Endodermal cell (in vitro differentiated cells): ENCODE results near the gene MFRP. TPM values are rescaled to one million over a fixed set of nuclear protein-coding genes. Genes with fewer than 3 reads are reported as not detected.

Source experiments
- DNase-seq: peaks from one replicate; pipeline ENCODE4 v3.0.0-alpha.2; 2017
- H3K27ac ChIP-seq: 2 replicates; pipeline ENCODE4 v1.5.1; 2013; ENCODE audit warnings: mild to moderate bottlenecking, low read depth, low read length, moderate library complexity
- H3K27me3 ChIP-seq: 2 replicates; pipeline ENCODE4 v1.6.1; 2013; ENCODE audit warnings: mild to moderate bottlenecking, low read length, moderate library complexity; ENCODE audit not compliant: insufficient read depth, control insufficient read depth, poor library complexity, severe bottlenecking
- H3K36me3 ChIP-seq: 2 replicates; pipeline ENCODE4 v1.7.0; 2013; ENCODE audit warnings: mild to moderate bottlenecking, low read length, moderate library complexity; ENCODE audit not compliant: control insufficient read depth, insufficient read depth
- H3K4me1 ChIP-seq: one replicate; pipeline ENCODE4 v1.7.0; 2013; ENCODE audit warnings: low read length; ENCODE audit not compliant: control insufficient read depth, insufficient read depth
- H3K4me3 ChIP-seq: 2 replicates; pipeline ENCODE4 v1.5.1; 2013; ENCODE audit warnings: mild to moderate bottlenecking, low read length, moderate library complexity
- H3K9ac ChIP-seq: 2 replicates; pipeline ENCODE4 v1.6.1; 2013; ENCODE audit warnings: mild to moderate bottlenecking, low read length, moderate library complexity; ENCODE audit not compliant: poor library complexity, severe bottlenecking; ENCODE audit errors: extremely low read depth
- H3K9me3 ChIP-seq: 2 replicates; pipeline ENCODE4 v1.6.1; 2013; ENCODE audit warnings: mild to moderate bottlenecking, low read length, moderate library complexity; ENCODE audit not compliant: control insufficient read depth
- H3K27ac Mint-ChIP-seq: 2 replicates; pipeline ENCODE4 v1.8.0; 2020; ENCODE audit warnings: mixed read lengths
- H3K27me3 Mint-ChIP-seq: 2 replicates; pipeline ENCODE4 v1.8.0; 2021; ENCODE audit warnings: mild to moderate bottlenecking, mixed read lengths; ENCODE audit not compliant: insufficient read depth
- H3K36me3 Mint-ChIP-seq: 2 replicates; pipeline ENCODE4 v1.8.0; 2020; ENCODE audit warnings: low read depth, mixed read lengths
- H3K4me1 Mint-ChIP-seq: 2 replicates; pipeline ENCODE4 v1.8.0; 2020; ENCODE audit warnings: mixed read lengths
- H3K4me3 Mint-ChIP-seq: 2 replicates; pipeline ENCODE4 v1.8.0; 2020; ENCODE audit warnings: mild to moderate bottlenecking, moderate library complexity, mixed read lengths
- H3K9me3 Mint-ChIP-seq: 2 replicates; pipeline ENCODE4 v1.8.0; 2020; ENCODE audit warnings: mild to moderate bottlenecking, mixed read lengths
- CTCF ChIP-seq: fragments of 200-600 bp; sonication (generic); conservative IDR thresholded peaks from 2 replicates; pipeline ENCODE4 v1.5.0; 2021; ENCODE audit warnings: antibody characterized with exemption, mild to moderate bottlenecking
- WGBS, 2 experiments: methylation state at CpG; one replicate each; pipeline versions ENCODE4 v1.1.5 to v1.1.7; 2013; ENCODE audit warnings: missing lambda C conversion rate in 2 of 2, mixed read lengths in 1 of 2; ENCODE audit not compliant: insufficient coverage in 1 of 2, insufficient read length in 1 of 2; 5-methylcytosine and 5-hydroxymethylcytosine counted together
- total RNA-seq, 2 donors: library from RNA; stranded (reverse); fragmentation: NEBNext Ultra II Directional in 1 of 2; extraction: Animal tissue kit (Norgen Biotek cat#: 25700) in 1 of 2; gene quantifications; 2 replicates in 1 of 2; 3 replicates in 1 of 2; pipeline ENCODE4 v1.2.1, GENCODE V29; 2021

MFRP gene
- total RNA-seq, 2 donors from 2014 or later, result not detected

- 83 to 84% methylated on average over 1 to 2 of the region's 2 CpGs for WGBS, 2 experiments
- no peak overlapping the region for H3K9ac ChIP-seq
- no peak for TF ChIP-seq CTCF
- DNase-seq, result no peak
- peaks cover 1% of the 10 kb centered on the region for H3K9me3 Mint-ChIP-seq
- no peaks in the 10 kb centered on the region for H3K4me1 Mint-ChIP-seq
- no peaks in the 10 kb centered on the region for H3K4me1 ChIP-seq
- no peak overlapping the region for H3K4me3 ChIP-seq
- H3K36me3 Mint-ChIP-seq, result no peaks in the 10 kb centered on the region
- no peaks in the 10 kb centered on the region for H3K36me3 ChIP-seq
- H3K27ac Mint-ChIP-seq, result no peak overlapping the region
- H3K4me3 Mint-ChIP-seq, result no peak overlapping the region
- no peak overlapping the region for H3K27ac ChIP-seq
- peaks cover 42% of the 10 kb centered on the region for H3K27me3 ChIP-seq
- no peaks in the 10 kb centered on the region for H3K9me3 ChIP-seq
- H3K27me3 Mint-ChIP-seq, result peaks cover 73% of the 10 kb centered on the region
These were observed 737 bp upstream of the MFRP start for GRCh38 chr11:119347242-119347641.

- no peaks in the 10 kb centered on the region for H3K36me3 Mint-ChIP-seq
- no peaks in the 10 kb centered on the region for H3K4me1 Mint-ChIP-seq
- no peak for TF ChIP-seq CTCF
- Histone ChIP-seq H3K9ac (no peak overlapping the region), H3K27ac (no peak overlapping the region), H3K27me3 (peaks cover 57% of the 10 kb centered on the region), H3K36me3 (no peaks in the 10 kb centered on the region), H3K9me3 (no peaks in the 10 kb centered on the region), H3K4me3 (no peak overlapping the region), H3K4me1 (no peaks in the 10 kb centered on the region)
- no peak overlapping the region for H3K4me3 Mint-ChIP-seq
- WGBS, 2 experiments, result 89 to 90% methylated on average over 7 to 12 of the region's 12 CpGs
- H3K27me3 Mint-ChIP-seq, result peaks cover 75% of the 10 kb centered on the region
- no peak overlapping the region for H3K27ac Mint-ChIP-seq
- peaks cover 1% of the 10 kb centered on the region for H3K9me3 Mint-ChIP-seq
- no peak for DNase-seq
These were observed 820 bp downstream of the MFRP start for GRCh38 chr11:119345685-119346084.

DNA sequence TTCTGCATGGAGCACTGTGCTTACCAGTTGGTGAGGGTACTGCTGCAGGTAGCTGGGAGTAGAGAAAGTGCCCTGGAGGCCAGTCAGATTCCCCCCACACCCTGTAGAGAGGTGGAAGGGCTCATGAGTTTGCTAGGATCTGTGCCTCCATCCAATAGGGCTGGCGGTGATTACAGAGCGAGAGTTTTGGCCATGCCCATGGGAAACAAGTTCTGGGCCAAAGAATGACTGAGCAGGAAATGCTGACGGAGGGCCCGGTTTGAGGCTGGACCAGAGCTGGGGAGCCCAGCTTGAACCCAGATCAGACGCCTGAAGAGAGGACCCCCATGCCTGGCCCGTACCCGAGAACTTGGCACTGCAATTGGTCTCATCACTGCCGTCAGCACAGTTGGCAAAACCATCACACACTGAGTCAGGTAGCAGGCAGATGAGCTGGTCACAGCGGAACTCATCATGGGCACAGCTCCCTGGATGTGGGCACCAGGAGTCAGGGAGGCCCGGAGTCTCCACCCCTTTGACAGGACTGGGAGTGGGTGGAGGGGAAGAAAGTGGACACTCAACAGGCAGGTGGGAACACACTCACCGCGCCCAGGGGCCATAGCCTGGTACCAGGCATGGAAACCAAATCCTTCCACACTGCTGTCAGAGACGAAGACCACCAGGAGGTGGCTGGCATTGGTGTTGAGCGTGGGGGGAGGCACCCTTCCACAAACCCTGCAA, 2.1 kb downstream of the MFRP start:
- H3K9me3 Mint-ChIP-seq, result peaks cover 1% of the 10 kb centered on the region
- WGBS, 2 experiments, result 85 to 87% methylated on average over 8 to 14 of the region's 14 CpGs
- peak; percentile 39 for DNase-seq

More for the DNA sequence above, 2.1 kb downstream of the MFRP start:
- Histone ChIP-seq H3K27ac (no peak overlapping the region), H3K4me3 (no peak overlapping the region), H3K9me3 (no peaks in the 10 kb centered on the region), H3K9ac (no peak overlapping the region), H3K27me3 (peaks cover 69% of the 10 kb centered on the region), H3K36me3 (no peaks in the 10 kb centered on the region), H3K4me1 (no peaks in the 10 kb centered on the region)
- TF ChIP-seq CTCF, result no peak
- no peak overlapping the region for H3K27ac Mint-ChIP-seq
- no peaks in the 10 kb centered on the region for H3K4me1 Mint-ChIP-seq
- no peak overlapping the region for H3K4me3 Mint-ChIP-seq
- peaks cover 81% of the 10 kb centered on the region for H3K27me3 Mint-ChIP-seq
- H3K36me3 Mint-ChIP-seq, result no peaks in the 10 kb centered on the region
